Mucosa of rectum (tissue), 2 donors: ENCODE data around the gene ARL6IP4.

ENCODE experiments used
- H3K27ac ChIP-seq, 2 donors: one replicate each; pipeline ENCODE4 v1.7.0; 2013; ENCODE audit warnings: inconsistent platforms in 2 of 2, low read depth in 2 of 2, low read length in 2 of 2
- H3K27me3 ChIP-seq, 2 donors: one replicate each; pipeline ENCODE4 v1.7.0; 2013; ENCODE audit warnings: low read length in 2 of 2; ENCODE audit not compliant: control insufficient read depth in 2 of 2, insufficient read depth in 2 of 2
- H3K36me3 ChIP-seq, 2 donors: one replicate each; pipeline ENCODE4 v1.7.0; 2013; ENCODE audit warnings: low read length in 2 of 2; ENCODE audit not compliant: control insufficient read depth in 2 of 2, insufficient read depth in 2 of 2
- H3K4me1 ChIP-seq, 2 donors: one replicate each; pipeline ENCODE4 v1.7.0; 2013; ENCODE audit warnings: low read length in 2 of 2, mild to moderate bottlenecking in 1 of 2; ENCODE audit not compliant: control insufficient read depth in 2 of 2, insufficient read depth in 2 of 2
- H3K4me3 ChIP-seq, 2 donors: one replicate each; pipeline ENCODE4 v1.7.0; 2013; ENCODE audit warnings: low read length in 2 of 2
- H3K9ac ChIP-seq, 2 donors: one replicate each; pipeline ENCODE4 v1.7.0; 2013; ENCODE audit warnings: low read length in 2 of 2, low read depth in 1 of 2, mild to moderate bottlenecking in 1 of 2
- H3K9me3 ChIP-seq, 2 donors: one replicate each; pipeline ENCODE4 v1.7.0; 2013; ENCODE audit warnings: low read length in 2 of 2; ENCODE audit not compliant: control insufficient read depth in 2 of 2
- donor health status: healthy.
- donor health status: Normal muscosa, but diverticular disease.

Gene ARL6IP4

DNA sequence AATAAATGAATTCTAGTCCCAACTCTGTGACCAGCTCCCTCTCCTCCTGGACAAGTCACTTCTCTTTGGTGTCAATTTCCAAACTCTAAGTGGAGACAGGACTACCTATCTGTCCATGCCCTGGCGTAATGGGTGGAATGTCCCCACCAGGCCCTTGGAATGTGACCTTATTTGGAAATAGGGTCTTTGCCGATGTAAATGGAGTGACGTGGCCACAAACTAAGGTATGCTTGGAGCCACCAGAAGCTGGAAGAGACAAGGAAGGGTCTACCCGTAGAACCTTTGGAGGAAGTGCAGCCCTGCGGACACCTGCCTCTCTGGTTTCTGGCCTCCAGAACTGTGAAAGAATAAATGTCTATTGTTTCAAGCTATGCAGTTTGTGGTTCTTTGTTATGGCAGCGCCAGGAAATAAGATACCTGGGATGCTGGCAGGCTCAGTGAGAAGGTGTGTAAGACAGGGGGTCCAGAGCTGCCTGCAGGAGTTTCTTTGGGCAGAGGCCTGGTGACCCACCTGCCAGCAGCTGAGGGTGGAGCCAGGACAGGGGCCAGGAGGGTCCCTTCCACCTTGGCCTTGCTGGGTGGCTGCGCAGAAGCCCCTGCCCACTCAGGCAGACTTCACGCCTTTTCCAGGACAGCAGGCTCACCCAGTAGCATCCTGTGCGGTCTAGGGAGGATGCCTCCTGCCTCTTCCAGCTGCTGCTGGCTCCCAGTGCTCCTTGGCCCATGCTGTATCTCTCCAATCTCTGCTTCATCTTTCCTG lies 45.8 kb downstream of the ARL6IP4 start:
- H3K9ac ChIP-seq = no peak overlapping the region
- peaks cover 0 to 9% of the 10 kb centered on the region in 2 donors for H3K36me3 ChIP-seq
- H3K27me3 ChIP-seq = no peaks in the 10 kb centered on the region
- no peak overlapping the region for H3K4me3 ChIP-seq
- no peaks in the 10 kb centered on the region for H3K9me3 ChIP-seq
- H3K27ac ChIP-seq = no peak overlapping the region
- peaks cover 0 to 7% of the 10 kb centered on the region in 2 donors for H3K4me1 ChIP-seq

DNA sequence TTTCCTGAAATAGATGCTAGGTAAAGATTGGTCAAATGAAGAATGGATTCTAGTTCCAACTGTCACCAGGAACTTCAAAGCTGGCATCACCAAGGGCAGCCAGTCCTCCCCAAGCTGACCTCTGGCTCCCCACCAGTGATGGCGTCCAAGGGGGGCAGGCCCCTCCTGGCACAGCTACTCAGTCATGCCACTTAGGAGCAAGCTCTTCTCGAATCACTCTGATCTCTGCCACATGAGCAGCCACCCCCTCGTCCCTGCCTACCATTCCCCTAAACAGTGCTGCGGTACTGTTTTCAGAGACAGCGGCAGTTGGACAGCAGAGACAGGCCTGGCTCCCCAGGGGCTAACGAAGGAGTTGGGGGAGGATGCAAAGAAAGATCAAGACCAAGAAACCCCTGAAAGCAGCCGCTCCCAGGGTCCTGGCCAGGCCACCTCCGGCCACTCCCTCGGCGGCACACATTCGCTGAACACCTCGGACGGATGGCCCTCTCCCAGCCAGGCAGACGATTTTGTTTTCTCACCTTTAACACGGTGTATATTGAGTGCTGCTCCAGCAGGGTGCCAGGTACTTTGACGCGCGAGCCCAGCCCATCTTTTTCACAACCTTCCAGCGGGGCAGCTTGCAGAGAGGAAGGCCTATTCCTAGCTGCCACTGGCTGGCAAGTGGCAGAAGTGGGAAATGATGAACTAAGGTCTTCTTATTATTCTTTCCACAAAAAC lies 47.4 kb downstream of the ARL6IP4 start:
- peaks cover 0 to 7% of the 10 kb centered on the region in 2 donors for H3K4me1 ChIP-seq
- H3K9ac ChIP-seq = no peak overlapping the region
- H3K9me3 ChIP-seq = no peaks in the 10 kb centered on the region
- no peak overlapping the region for H3K4me3 ChIP-seq
- no peaks in the 10 kb centered on the region for H3K27me3 ChIP-seq
- peaks cover 0 to 9% of the 10 kb centered on the region in 2 donors for H3K36me3 ChIP-seq
- no peak overlapping the region for H3K27ac ChIP-seq

GRCh38 chr12:123028475-123028874 lies 48.0 kb downstream of the ARL6IP4 start:
- Histone ChIP-seq H3K9me3 (no peaks in the 10 kb centered on the region), H3K9ac (no peak overlapping the region), H3K27me3 (no peaks in the 10 kb centered on the region), H3K4me3 (no peak overlapping the region), H3K27ac (no peak overlapping the region), H3K4me1 (peaks cover 0 to 7% of the 10 kb centered on the region in 2 donors), H3K36me3 (peaks cover 0 to 14% of the 10 kb centered on the region in 2 donors)

DNA sequence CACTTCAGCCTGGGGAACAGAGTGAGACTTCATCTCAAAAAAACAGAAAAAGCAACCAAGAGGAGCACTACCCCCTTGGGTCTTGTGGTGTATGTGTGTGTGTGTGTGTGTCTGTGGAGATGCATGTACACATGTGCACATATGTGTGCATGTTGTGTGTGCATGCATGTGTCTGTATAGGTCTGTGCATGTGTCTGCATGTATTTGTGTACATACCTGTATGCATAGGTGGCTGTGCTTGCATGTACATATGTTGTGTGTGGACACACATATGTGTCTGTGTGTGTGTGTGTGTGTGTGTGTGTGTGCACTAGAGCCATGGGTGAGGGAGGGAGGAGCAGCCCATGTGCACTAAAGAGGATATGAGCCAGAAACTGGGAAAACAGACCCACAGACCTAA lies 49.1 kb downstream of the ARL6IP4 start:
- no peak overlapping the region for H3K9ac ChIP-seq
- no peak overlapping the region for H3K4me3 ChIP-seq
- peaks cover 0 to 14% of the 10 kb centered on the region in 2 donors for H3K36me3 ChIP-seq
- no peak overlapping the region for H3K27ac ChIP-seq
- no peaks in the 10 kb centered on the region for H3K9me3 ChIP-seq
- H3K27me3 ChIP-seq = no peaks in the 10 kb centered on the region
- peaks cover 0 to 5% of the 10 kb centered on the region in 2 donors for H3K4me1 ChIP-seq

GRCh38 chr12:123030686-123031085 lies 50.2 kb downstream of the ARL6IP4 start:
- Histone ChIP-seq H3K27me3 (no peaks in the 10 kb centered on the region), H3K9me3 (no peaks in the 10 kb centered on the region), H3K36me3 (peaks cover 0 to 14% of the 10 kb centered on the region in 2 donors), H3K4me3 (no peak overlapping the region), H3K4me1 (no peaks in the 10 kb centered on the region), H3K9ac (no peak overlapping the region), H3K27ac (no peak overlapping the region)

DNA sequence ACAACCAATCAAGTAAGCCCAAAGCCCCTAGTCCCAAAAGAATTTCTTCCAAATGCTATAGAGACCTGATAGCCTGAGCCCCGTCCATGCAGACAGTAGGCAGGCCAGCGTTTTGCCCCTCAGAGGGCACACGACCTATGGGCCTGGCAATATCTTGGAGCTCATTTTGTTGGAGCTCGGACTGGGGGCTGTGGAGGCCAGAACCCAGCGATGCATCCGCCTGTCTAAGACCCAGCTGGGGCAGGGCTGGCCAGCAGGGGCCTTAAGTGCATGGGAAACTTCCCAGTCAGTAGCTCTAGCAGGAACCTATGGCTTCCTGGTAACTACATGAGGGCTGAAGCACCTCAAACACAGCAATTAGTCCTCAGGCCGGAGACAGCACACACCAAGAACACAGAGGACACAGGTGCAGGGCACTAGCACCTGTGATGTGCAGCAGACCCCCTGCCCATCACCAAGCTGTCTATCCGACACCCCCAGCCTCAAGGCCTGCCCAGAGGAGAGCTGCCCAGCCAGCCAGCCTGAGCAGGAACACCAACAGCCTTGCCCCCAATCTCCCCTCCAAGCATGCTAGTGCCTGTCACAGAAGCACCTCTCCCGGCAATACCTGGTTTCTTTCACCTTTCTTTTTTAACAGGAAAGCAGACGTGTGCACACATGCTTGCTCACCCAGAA lies 50.8 kb downstream of the ARL6IP4 start:
- Histone ChIP-seq H3K4me1 (no peaks in the 10 kb centered on the region), H3K36me3 (peaks cover 0 to 14% of the 10 kb centered on the region in 2 donors), H3K27me3 (no peaks in the 10 kb centered on the region), H3K4me3 (no peak overlapping the region), H3K9ac (no peak overlapping the region), H3K27ac (no peak overlapping the region), H3K9me3 (no peaks in the 10 kb centered on the region)
